HG03108 (cell line): ENCODE data around the gene OR11H1.
"Not testable (repeated sequence)": the region's sequence is repeated elsewhere in the genome, so short reads cannot be mapped to it uniquely, and the experiment has no call there.

Source experiments
- ATAC-seq: cut with Tn5 transposase; IDR thresholded peaks from one replicate; pipeline ENCODE4 v1.9.1; 2021; ENCODE audit warnings: moderate library complexity; ENCODE audit not compliant: unreplicated experiment

The OR11H1 gene, protein sequence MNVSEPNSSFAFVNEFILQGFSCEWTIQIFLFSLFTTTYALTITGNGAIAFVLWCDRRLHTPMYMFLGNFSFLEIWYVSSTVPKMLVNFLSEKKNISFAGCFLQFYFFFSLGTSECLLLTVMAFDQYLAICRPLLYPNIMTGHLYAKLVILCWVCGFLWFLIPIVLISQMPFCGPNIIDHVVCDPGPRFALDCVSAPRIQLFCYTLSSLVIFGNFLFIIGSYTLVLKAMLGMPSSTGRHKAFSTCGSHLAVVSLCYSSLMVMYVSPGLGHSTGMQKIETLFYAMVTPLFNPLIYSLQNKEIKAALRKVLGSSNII

DNA sequence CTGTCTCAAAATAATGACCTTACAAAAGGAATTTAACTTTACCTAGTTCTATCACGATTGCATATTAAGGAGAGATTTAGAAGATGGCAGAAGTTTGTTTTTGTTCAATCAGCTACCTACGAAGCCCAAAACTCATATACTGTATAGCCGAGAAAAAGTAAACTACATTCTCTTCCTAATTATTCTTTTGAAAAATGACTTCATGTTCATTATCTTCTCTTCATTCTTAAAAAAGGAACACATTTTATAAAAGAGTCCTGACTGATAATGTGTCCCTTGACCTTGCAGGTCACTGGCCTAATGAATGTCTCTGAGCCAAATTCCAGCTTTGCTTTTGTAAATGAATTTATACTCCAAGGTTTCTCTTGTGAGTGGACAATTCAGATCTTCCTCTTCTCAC is at the start of gene OR11H1:
Gene OR11H1 (plus strand): TSS at position 301 of the 400 bp plus-strand sequence. CDS start 0 bp downstream, at position 301.
- not testable (repeated sequence) for ATAC-seq

- not testable (repeated sequence) for ATAC-seq
Measured at GRCh38 chr22:15509967-15510366, 18.0 kb upstream of the OR11H1 start.

DNA sequence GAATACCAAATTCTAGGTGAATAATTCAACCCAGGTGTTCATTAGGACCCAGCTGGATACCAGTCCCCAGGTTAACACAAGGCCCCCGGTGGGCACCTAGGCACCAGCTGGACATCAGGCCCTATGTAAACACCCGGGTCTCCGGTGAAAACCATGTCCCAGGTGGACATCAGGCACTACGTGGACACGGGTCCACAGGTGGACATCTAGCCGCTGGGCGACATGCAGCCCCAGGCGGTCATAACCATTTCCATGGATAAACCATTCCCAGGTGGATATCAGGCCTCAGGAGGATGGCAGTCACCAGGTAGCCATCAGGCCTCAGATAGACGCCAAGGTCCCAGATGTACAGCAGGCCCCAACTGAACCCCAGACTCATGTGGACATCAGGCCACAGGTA is 12.1 kb upstream of the OR11H1 start:
- not testable (repeated sequence) for ATAC-seq

- not testable (repeated sequence) for ATAC-seq
Measured at GRCh38 chr22:15553767-15554166, 25.8 kb downstream of the OR11H1 start.

GRCh38 chr22:15563461-15563860 is 35.5 kb downstream of the OR11H1 start:
- not testable (repeated sequence) for ATAC-seq

- ATAC-seq = not testable (repeated sequence)
Measured at GRCh38 chr22:15565063-15565462, 37.1 kb downstream of the OR11H1 start.
